Activated CD8-positive, alpha-beta memory T cell treated with anti-CD3 and anti-CD28 coated beads, Interleukin-2, amount 50 U/mL, for 1 hour (primary cell): ENCODE results near the gene ABCC1.
"Not testable (repeated sequence)": the region's sequence is repeated elsewhere in the genome, so short reads cannot be mapped to it uniquely, and the experiment has no call there.

Source experiments
- DNase-seq: peaks from one replicate; pipeline ENCODE4 v3.0.0-alpha.2; 2020; ENCODE audit errors: extremely low read depth

The ABCC1 gene

DNA sequence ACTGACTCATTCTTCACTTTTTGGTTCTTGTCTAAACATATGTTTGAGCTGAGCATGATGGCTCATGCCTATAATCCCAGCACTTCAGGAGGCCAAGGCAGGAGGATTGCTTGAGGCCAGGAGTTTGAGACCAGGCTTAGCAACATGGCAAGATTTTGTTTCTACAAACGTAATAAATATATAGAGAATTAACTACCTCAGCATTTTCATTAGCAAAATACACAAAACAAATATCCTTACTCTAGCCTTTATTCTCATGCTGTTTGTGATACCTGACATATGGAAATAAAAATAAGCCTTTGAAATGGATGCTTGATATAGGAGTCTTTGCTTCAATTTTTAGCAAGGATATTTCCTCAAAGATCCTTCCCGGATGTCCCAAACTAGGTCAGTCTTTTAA is 132.8 kb downstream of the ABCC1 start:
- no peak for DNase-seq

- no peak for DNase-seq
Observed at GRCh38 chr16:16083421-16084156, 134.2 kb downstream of the ABCC1 start.

DNA sequence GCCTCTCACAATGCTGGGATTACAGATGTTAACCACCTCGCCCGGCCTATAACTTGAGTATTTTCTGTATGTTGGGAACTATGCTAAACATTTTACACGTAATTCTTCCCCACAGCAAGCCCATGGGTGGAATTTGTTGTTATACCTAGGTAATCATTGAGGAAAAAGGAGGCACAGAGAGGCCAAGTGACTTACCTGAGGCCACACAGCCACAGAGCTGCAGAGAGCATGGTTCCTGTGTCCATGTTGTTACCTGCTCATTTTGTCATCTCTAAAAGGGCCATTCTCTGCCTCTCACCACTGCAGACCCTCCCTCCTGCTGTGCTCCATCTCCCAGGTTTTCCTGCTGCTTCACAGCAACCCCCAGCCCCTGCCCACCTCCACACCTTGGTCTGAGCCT is 135.5 kb downstream of the ABCC1 start:
- DNase-seq = no peak

DNA sequence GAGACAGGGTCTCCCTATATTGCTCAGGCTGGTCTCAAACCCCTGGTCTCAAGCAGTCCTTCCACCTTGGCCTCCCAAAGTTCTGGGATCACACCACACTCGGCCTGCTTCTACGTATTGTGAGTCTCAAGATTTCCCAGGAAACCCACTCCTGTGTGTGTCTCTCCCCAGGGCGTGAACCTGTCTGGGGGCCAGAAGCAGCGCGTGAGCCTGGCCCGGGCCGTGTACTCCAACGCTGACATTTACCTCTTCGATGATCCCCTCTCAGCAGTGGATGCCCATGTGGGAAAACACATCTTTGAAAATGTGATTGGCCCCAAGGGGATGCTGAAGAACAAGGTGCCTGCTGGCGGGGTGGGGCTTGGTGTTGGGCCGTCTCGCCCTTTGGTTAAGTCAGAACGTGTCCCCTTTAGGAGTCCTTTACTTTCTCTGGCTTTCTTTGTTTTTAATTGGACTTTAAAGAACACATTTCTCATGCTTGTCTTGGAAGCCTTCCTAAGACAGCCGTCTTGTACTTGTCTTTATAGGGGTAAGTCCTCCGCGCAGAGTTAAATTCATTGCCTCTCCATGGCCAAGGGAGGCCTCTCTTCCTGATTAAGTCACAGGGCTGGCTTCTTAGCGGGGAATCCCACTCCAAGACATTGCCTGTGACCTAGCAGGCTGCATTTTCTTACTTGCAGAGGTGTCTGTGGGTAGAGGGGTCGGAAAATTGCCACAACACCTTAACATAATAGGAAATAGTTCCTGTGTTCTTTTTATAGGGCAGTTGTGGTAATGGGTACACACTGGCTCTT is 137.4 kb downstream of the ABCC1 start:
- no peak for DNase-seq

DNA sequence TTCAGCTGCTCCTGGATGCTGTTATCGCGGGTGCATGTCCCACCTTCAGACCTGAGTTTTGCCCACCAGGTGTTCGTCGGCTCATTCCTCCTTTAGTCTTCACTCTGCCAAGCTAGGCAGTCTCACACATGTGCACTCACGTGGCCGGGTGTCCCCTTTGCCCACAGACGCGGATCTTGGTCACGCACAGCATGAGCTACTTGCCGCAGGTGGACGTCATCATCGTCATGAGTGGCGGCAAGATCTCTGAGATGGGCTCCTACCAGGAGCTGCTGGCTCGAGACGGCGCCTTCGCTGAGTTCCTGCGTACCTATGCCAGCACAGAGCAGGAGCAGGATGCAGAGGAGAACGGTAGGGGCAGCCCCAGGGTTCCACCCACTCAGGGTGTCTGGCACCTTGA is 140.8 kb downstream of the ABCC1 start:
- no peak for DNase-seq

GRCh38 chr16:16092925-16093627 is 143.7 kb downstream of the ABCC1 start:
- no peak for DNase-seq

- no peak for DNase-seq
Observed at GRCh38 chr16:16093628-16094332, 144.4 kb downstream of the ABCC1 start.

DNA sequence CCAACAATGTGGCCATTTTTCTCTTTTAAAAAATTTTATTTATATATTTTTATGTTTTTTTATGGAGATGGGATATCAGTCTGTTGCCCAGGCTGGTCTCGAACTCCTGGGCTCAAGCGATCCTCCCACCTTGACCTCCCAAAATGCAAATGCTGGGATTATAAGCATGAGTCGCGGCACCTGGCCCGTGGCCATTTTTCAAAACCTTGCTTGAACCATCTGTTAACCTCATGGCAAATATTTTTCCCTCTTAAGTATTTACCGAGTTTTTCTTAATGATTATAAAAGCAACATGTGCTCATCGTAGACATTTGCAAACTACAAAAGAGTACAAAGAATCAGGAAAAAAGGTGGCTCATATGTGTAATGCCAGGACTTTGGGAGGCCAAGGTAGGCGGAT is 146.2 kb downstream of the ABCC1 start:
- no peak for DNase-seq

- no peak for DNase-seq
Observed at GRCh38 chr16:16096121-16096857, 146.9 kb downstream of the ABCC1 start.

DNA sequence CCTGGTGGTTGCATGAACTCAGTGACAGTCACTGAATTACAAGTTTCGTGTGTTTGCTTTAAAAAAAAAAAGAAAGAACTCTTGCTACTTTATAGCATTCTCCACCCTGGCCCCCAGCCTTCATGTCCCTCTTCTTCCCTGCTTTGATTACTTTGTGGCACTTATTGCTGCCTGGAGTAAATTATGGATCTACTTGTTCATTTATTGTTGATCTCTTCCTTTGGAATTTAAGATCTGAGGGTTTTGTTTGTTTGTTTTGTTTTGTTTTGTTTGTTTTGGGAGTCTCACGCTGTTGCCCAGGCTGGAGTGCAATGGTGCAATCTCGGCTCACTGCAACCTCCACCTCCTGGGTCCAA is 147.4 kb downstream of the ABCC1 start:
- no peak for DNase-seq

DNA sequence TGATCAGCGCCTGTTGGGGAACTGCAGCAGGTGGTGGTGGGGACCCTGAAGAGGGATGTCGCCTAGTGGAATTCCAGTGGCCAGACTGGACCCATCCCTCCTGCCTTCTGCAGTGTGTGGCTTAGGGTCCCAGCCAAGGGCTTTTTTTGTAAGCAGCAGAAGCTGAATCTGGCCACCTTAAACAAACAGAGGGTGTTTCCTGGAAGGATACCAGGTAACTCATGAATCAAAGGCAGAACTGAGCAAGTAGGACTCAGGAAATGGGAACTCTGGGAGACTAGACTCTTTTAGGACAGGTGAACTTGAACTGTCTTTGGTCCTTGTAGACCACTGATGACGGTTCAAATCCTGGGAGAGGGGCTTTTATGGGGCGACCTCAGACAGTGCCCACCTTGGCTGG is 149.9 kb downstream of the ABCC1 start:
- no peak for DNase-seq

- no peak for DNase-seq
Observed at GRCh38 chr16:16100631-16101030, 151.2 kb downstream of the ABCC1 start.

DNA sequence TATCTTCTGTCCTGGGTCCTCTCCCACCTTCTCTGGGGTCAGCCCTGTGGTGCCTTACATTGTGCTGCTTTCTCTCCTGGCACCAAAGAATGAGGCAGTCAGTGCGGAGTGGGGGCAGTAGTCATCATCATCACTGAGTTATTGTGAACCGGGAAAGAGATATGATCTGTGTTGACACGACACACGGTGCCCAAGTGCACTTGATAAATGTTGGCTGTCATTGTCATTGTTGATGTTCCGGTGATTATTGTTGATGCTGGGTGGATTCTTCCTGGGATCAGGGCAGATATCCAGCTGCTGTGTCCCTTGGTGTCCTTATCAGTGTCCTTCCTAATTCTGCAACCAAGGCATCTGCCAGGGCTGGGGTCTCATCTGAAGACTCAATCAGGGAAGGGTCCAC is 152.2 kb downstream of the ABCC1 start:
- no peak for DNase-seq

- no peak for DNase-seq
Observed at GRCh38 chr16:16102738-16103137, 153.3 kb downstream of the ABCC1 start.

GRCh38 chr16:16104132-16104803 is 154.9 kb downstream of the ABCC1 start:
- not testable (repeated sequence) for DNase-seq

- DNase-seq = not testable (repeated sequence)
Observed at GRCh38 chr16:16104804-16105141, 155.4 kb downstream of the ABCC1 start.

GRCh38 chr16:16105646-16106045 is 156.2 kb downstream of the ABCC1 start:
- DNase-seq = no peak

GRCh38 chr16:16106466-16106865 is 157.1 kb downstream of the ABCC1 start:
- no peak for DNase-seq

- DNase-seq = no peak
Observed at GRCh38 chr16:16107839-16108238, 158.4 kb downstream of the ABCC1 start.

DNA sequence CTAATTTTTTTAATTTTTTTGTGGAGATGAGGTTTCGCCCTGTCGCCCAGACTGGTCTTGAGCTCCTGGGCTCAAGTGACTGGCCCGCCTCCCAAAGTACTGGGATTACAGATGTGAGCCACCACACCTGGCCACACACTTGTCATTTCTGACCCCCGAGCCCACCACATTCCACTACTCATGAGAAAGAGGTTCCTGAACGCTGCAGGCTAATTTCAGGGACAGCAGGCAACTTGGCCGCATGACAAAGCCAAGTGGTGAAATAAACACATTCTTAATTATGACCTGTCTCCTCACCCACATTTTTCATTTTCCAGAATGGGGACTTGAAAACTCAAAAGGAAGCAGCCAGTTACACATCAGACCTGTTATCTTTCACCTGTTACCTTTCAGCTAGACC is 159.3 kb downstream of the ABCC1 start:
- no peak for DNase-seq
